ENCODE data around the gene GNRH2. TPM values are rescaled to one million over a fixed set of nuclear protein-coding genes. Genes with fewer than 3 reads are reported as not detected.

GNRH2 gene
- total RNA-seq, 1 donor from 2014 or later, result 0.87 TPM

GRCh38 chr20:3093861-3094361 is 50.5 kb downstream of the GNRH2 start:
- Mint-ChIP-seq H3K9me3 (ENCODE audit: unreplicated experiment) (no peaks in the 10 kb centered on the region), H3K27ac (ENCODE audit: unreplicated experiment) (no peak overlapping the region), H3K27me3 (ENCODE audit: unreplicated experiment) (peaks cover 3% of the 10 kb centered on the region), H3K4me1 (ENCODE audit: unreplicated experiment) (peaks cover 5% of the 10 kb centered on the region), H3K4me3 (ENCODE audit: unreplicated experiment) (no peak overlapping the region), H3K36me3 (ENCODE audit: low read depth, unreplicated experiment) (peaks cover 3% of the 10 kb centered on the region)
- no peak for DNase-seq (ENCODE audit: low spot score)
- TF ChIP-seq CTCF (IDR thresholded peaks at IDR 0.05; ENCODE audit: unreplicated experiment), result no peak

GRCh38 chr20:3094848-3095629 is 51.6 kb downstream of the GNRH2 start:
- peaks cover 3% of the 10 kb centered on the region for H3K27me3 Mint-ChIP-seq (ENCODE audit: unreplicated experiment)
- H3K36me3 Mint-ChIP-seq (ENCODE audit: low read depth, unreplicated experiment), result peaks cover 3% of the 10 kb centered on the region
- no peak overlapping the region for H3K27ac Mint-ChIP-seq (ENCODE audit: unreplicated experiment)
- H3K4me3 Mint-ChIP-seq (ENCODE audit: unreplicated experiment), result no peak overlapping the region
- peaks cover 5% of the 10 kb centered on the region for H3K4me1 Mint-ChIP-seq (ENCODE audit: unreplicated experiment)
- no peak for TF ChIP-seq CTCF (IDR thresholded peaks at IDR 0.05; ENCODE audit: unreplicated experiment)
- H3K9me3 Mint-ChIP-seq (ENCODE audit: unreplicated experiment), result no peaks in the 10 kb centered on the region
- DNase-seq (ENCODE audit: low spot score), result no peak

Other genes with a start within 250 kb of the GNRH2 start
- 139 TPM for gene CPXM1, start 243.0 kb upstream of the GNRH2 start, total RNA-seq (ENCODE audit: unreplicated experiment)
- not detected for gene C20orf141, start 228.6 kb upstream of the GNRH2 start, total RNA-seq (ENCODE audit: unreplicated experiment)
- not detected for gene TMEM239, start 227.3 kb upstream of the GNRH2 start, total RNA-seq (ENCODE audit: unreplicated experiment)
- 30.9 TPM for gene PCED1A, start 203.0 kb upstream of the GNRH2 start, total RNA-seq (ENCODE audit: unreplicated experiment)
- gene VPS16, start 202.9 kb upstream of the GNRH2 start, total RNA-seq (ENCODE audit: unreplicated experiment), result 43.3 TPM
- gene PTPRA, start 170.1 kb upstream of the GNRH2 start, total RNA-seq (ENCODE audit: unreplicated experiment), result 59.9 TPM
- gene MRPS26, start 2.4 kb downstream of the GNRH2 start, total RNA-seq (ENCODE audit: unreplicated experiment), result 28.9 TPM
- gene OXT, start 28.0 kb downstream of the GNRH2 start, total RNA-seq (ENCODE audit: unreplicated experiment), result not detected
- gene AVP, start 41.1 kb downstream of the GNRH2 start, total RNA-seq (ENCODE audit: unreplicated experiment), result not detected
- 17.2 TPM for gene FASTKD5, start 116.2 kb downstream of the GNRH2 start, total RNA-seq (ENCODE audit: unreplicated experiment)
- 6.9 TPM for gene UBOX5, start 116.2 kb downstream of the GNRH2 start, total RNA-seq (ENCODE audit: unreplicated experiment)
- gene LZTS3, start 129.9 kb downstream of the GNRH2 start, total RNA-seq (ENCODE audit: unreplicated experiment), result 6.1 TPM
- 45.3 TPM for gene DDRGK1, start 161.1 kb downstream of the GNRH2 start, total RNA-seq (ENCODE audit: unreplicated experiment)
- 45.9 TPM for gene ITPA, start 165.9 kb downstream of the GNRH2 start, total RNA-seq (ENCODE audit: unreplicated experiment)
- gene SLC4A11, start 195.6 kb downstream of the GNRH2 start, total RNA-seq (ENCODE audit: unreplicated experiment), result 30.6 TPM